Activated CD4-positive, alpha-beta memory T cell treated with anti-CD3 and anti-CD28 coated beads, Interleukin-2, amount 10 ng/mL, durations not matched to agents 7 days and 5 days (primary cell): ENCODE measurements around the gene ALAD. TPM values are rescaled to one million over a fixed set of nuclear protein-coding genes. Genes with fewer than 3 reads are reported as not detected.
"Not testable (repeated sequence)": the region's sequence is repeated elsewhere in the genome, so short reads cannot be mapped to it uniquely, and the experiment has no call there.

Experiments
- CTCF ChIA-PET: fragments of 350-600 bp; sonication (Branson Sonifier 250); formaldehyde crosslinking; loops from one replicate; lab custom pipeline; 2021; ENCODE audit warnings: antibody characterized with exemption, inconsistent platforms; lab: Charles Lee
- POLR2A ChIA-PET: fragments of 350-600 bp; sonication (Branson Sonifier 250); formaldehyde crosslinking; loops from one replicate; lab custom pipeline; 2021; ENCODE audit warnings: antibody characterized with exemption; lab: Charles Lee
- DNase-seq: peaks from one replicate; pipeline ENCODE4 v3.0.0-alpha.2; 2020
- H3K27ac Mint-ChIP-seq: one replicate; pipeline ENCODE4 v1.8.0; 2021; ENCODE audit warnings: mild to moderate bottlenecking, mixed read lengths
- H3K27me3 Mint-ChIP-seq: one replicate; pipeline ENCODE4 v1.8.0; 2021; ENCODE audit warnings: mixed read lengths
- H3K36me3 Mint-ChIP-seq: one replicate; pipeline ENCODE4 v1.8.0; 2021; ENCODE audit warnings: low read depth, mixed read lengths
- H3K4me1 Mint-ChIP-seq: one replicate; pipeline ENCODE4 v1.8.0; 2021; ENCODE audit warnings: mixed read lengths
- H3K4me3 Mint-ChIP-seq: one replicate; pipeline ENCODE4 v1.8.0; 2021; ENCODE audit warnings: mild to moderate bottlenecking, mixed read lengths
- H3K9me3 Mint-ChIP-seq: one replicate; pipeline ENCODE4 v1.8.0; 2021; ENCODE audit warnings: mixed read lengths
- total RNA-seq, 2 experiments: library from RNA; stranded (reverse); gene quantifications; one replicate each; pipeline ENCODE4 v1.2.3, GENCODE V29; 2021

The ALAD gene
- total RNA-seq, 2 experiments from 2014 or later, result 25.1 to 29.0 TPM

DNA sequence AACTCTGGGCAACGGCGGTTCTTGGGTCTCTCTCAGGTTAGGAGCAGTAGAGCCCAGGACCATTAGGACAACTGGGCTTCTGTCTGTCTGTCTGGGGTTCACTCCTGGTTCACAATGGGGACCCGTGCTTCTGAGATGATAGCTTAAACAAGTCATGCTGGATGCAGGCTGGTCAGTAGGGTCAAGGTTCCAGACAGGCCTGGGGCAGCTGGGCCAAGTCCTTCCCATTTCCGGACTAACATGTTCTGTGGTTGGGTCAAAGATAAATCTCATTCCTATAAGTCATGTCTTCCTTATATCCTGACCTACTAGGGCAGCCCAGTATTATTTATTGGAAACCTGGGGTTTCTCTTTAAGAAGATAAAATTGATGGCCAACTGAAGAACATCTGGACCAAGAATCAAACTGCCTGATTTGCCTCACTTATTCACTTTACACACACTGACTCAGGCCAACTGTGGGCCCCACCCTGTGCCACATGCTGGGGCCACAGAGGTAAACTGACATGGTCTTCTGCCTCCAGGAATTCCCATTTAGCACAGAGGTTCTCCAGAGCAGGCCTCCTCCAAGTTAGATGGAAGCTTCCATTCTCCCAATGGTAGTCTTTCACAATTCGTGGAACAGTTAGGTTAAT lies 32.6 kb downstream of the ALAD start:
- ChIA-PET POLR2A (interaction anchor here (1.5 kb wide), 1 partner anchor 8 kb away, joined by 5 read pairs; the partner anchor contains the start of gene HDHD3), CTCF (interaction anchor here (0.7 to 1.0 kb wide), 2 partner anchors 20 to 218 kb away, joined by 3 to 4 read pairs; partner anchors contain the start of gene SLC31A2)
- H3K27me3 Mint-ChIP-seq, result no peaks in the 10 kb centered on the region
- peaks cover 9% of the 10 kb centered on the region for H3K36me3 Mint-ChIP-seq
- DNase-seq, result no peak
- H3K27ac Mint-ChIP-seq, result no peak overlapping the region
- no peaks in the 10 kb centered on the region for H3K9me3 Mint-ChIP-seq
- no peaks in the 10 kb centered on the region for H3K4me1 Mint-ChIP-seq
- no peak overlapping the region for H3K4me3 Mint-ChIP-seq

DNA sequence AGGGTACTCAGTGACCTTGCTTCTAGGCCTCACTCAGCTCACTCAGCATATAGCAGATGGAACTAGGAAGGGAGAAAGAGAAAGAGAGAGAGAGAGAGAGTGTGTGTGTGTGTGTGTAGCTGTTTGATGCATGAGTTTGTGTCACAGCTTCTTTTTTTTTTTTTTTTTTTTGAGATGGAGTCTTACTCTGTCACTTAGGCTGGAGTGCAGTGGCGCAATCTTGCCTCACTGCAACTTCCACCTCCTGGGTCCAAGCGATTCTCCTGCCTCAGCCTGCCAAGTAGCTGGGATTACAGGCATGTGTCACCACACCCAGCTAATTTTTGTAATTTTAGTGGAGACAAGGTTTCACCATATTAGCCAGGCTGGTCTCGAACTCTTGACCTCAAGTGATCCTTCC lies 35.4 kb downstream of the ALAD start:
- CTCF ChIA-PET, result interaction anchor here (0.6 to 1.8 kb wide), 2 partner anchors 15 to 16 kb away, joined by 3 to 4 read pairs; partner anchors contain the start of gene BSPRY
- POLR2A ChIA-PET, H3K4me3 Mint-ChIP-seq, H3K36me3 Mint-ChIP-seq, DNase-seq, H3K27ac Mint-ChIP-seq, H3K4me1 Mint-ChIP-seq, H3K9me3 Mint-ChIP-seq, H3K27me3 Mint-ChIP-seq: not testable (repeated sequence)

- no peak overlapping the region for H3K4me3 Mint-ChIP-seq
- no peaks in the 10 kb centered on the region for H3K36me3 Mint-ChIP-seq
- no peaks in the 10 kb centered on the region for H3K27me3 Mint-ChIP-seq
- H3K9me3 Mint-ChIP-seq, result no peaks in the 10 kb centered on the region
- POLR2A ChIA-PET, result no interaction called here
- no peak for DNase-seq
- CTCF ChIA-PET, result interaction anchor here (0.5 to 1.8 kb wide), 5 partner anchors 12 to 90 kb away, joined by 3 to 5 read pairs (median 3); partner anchors contain the start of gene BSPRY
- H3K27ac Mint-ChIP-seq, result no peak overlapping the region
- H3K4me1 Mint-ChIP-seq, result peaks cover 3% of the 10 kb centered on the region
Measured at GRCh38 chr9:113364951-113365350, 36.1 kb downstream of the ALAD start.

GRCh38 chr9:113363336-113363735 lies 37.7 kb downstream of the ALAD start:
- no peak for DNase-seq
- Mint-ChIP-seq H3K4me3 (no peak overlapping the region), H3K27me3 (no peaks in the 10 kb centered on the region), H3K9me3 (no peaks in the 10 kb centered on the region), H3K36me3 (no peaks in the 10 kb centered on the region), H3K27ac (no peak overlapping the region), H3K4me1 (peaks cover 3% of the 10 kb centered on the region)
- ChIA-PET POLR2A (interaction anchor here (0.6 kb wide), 1 partner anchor 11 kb away, joined by 3 read pairs; no protein-coding TSS in a partner anchor), CTCF (interaction anchor here (0.6 kb wide), 1 partner anchor 293 kb away, joined by 3 read pairs; no protein-coding TSS in a partner anchor)

DNA sequence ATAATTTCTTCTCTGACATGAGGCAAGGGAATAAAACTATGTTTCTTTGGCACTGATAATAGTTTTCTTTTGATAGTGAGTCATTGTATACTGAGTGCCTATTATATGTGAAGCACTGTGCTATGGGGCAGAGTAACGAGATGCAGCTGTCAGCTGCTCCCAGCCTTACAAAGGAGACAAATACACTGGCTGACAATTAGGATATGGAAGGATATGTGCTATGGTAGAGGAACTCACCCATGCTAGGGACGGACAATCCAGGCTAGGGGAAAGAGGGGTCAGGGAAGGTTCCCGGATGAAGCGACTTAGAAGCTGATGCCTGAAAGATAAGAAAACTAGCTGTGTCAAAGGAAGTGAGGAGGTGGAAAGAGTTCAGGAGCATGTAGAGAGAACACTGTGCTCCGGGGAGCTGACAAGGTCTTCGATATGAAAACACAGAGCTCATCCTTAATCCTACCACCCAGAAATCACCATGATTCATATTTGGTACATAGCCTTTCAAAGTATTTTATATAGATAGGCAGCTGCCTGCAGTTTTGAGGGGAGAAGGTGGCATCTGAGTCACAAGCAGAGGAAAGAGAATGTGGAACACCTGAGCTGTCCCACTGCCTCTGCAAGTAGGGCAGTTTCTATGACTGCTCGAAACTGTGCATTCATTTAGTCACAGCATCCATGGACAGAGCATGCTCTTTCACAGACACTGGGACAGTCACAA lies 39.6 kb downstream of the ALAD start:
- no peak overlapping the region for H3K27ac Mint-ChIP-seq
- POLR2A ChIA-PET, result interaction anchor here (1.5 kb wide), 1 partner anchor 12 kb away, joined by 5 read pairs; the partner anchor contains the start of gene BSPRY
- no peaks in the 10 kb centered on the region for H3K27me3 Mint-ChIP-seq
- no peak for DNase-seq
- CTCF ChIA-PET, result interaction anchor here (1.1 kb wide), 1 partner anchor 20 kb away, joined by 3 read pairs; no protein-coding TSS in a partner anchor
- H3K36me3 Mint-ChIP-seq, result no peaks in the 10 kb centered on the region
- H3K9me3 Mint-ChIP-seq, result no peaks in the 10 kb centered on the region
- H3K4me3 Mint-ChIP-seq, result no peak overlapping the region
- peaks cover 3% of the 10 kb centered on the region for H3K4me1 Mint-ChIP-seq

DNA sequence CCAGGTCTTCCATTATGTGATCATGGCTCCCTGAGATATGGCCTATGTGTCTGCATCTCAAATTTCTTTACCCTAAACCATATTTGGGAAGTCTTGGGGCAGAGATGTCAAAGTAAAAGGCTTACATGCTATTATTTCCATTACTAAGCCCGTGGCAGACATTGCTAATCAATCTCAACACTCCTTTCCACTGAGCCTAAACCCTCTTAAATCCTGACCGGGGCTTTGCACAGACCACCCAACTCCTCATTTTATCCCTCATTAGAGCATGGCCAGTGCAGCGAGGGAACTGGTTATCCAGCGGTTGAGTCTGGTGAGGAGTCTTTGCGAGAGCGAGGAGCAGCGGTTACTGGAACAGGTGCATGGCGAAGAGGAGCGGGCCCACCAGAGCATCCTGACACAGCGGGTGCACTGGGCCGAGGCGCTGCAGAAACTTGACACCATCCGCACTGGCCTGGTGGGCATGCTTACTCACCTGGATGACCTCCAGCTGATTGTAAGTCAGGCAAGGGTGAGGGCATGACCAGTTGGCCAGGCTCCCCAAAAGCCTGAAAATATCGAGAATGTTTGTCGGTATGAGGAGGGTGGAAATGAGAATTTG lies 40.7 kb downstream of the ALAD start:
- no peaks in the 10 kb centered on the region for H3K27me3 Mint-ChIP-seq

GRCh38 chr9:113359385-113359784 lies 41.7 kb downstream of the ALAD start:
- ChIA-PET CTCF (interaction anchor here (1.1 kb wide), 1 partner anchor 11 kb away, joined by 4 read pairs; the partner anchor contains the start of gene BSPRY), POLR2A (no interaction called here)
- Mint-ChIP-seq H3K4me3 (no peak overlapping the region), H3K9me3 (no peaks in the 10 kb centered on the region), H3K4me1 (peaks cover 3% of the 10 kb centered on the region), H3K27ac (no peak overlapping the region), H3K36me3 (no peaks in the 10 kb centered on the region), H3K27me3 (no peaks in the 10 kb centered on the region)
- no peak for DNase-seq

More for the DNA sequence above, 40.7 kb downstream of the ALAD start:
- no peaks in the 10 kb centered on the region for H3K36me3 Mint-ChIP-seq
- DNase-seq, result no peak
- no peak overlapping the region for H3K4me3 Mint-ChIP-seq
- POLR2A ChIA-PET, result interaction anchor here (1.5 kb wide), 1 partner anchor 10 kb away, joined by 5 read pairs; the partner anchor contains the start of gene BSPRY
- H3K27ac Mint-ChIP-seq, result no peak overlapping the region
- H3K9me3 Mint-ChIP-seq, result no peaks in the 10 kb centered on the region
- peaks cover 3% of the 10 kb centered on the region for H3K4me1 Mint-ChIP-seq
- CTCF ChIA-PET, result no interaction called here

DNA sequence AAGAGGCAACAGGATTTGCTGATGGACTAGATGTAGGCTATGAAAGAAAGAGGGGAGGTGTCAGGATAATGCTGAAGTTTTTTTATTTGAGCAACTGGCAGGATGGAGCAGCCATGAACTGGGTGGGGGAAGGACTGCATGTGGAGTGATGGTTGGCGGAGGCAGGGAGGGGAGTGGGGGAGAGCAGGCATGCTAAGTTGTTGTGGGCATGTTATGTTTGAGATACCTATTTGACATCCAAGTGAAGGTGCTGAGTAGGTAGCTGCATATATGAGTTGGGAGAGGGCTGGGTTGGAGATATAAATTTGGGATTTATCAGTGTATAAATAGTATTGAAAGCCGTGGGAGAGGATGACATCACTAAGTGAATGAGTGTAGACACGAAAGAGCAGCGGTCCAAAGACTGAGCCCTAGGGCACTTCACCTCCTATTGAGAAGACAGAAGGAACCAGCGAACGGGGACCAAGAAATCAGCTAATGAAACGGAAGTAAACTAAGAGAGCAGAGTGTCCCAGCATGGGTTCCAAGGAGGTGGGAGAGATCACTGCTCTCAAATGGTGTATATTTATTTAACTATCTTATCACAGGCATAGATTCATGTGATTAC lies 44.3 kb downstream of the ALAD start:
- CTCF ChIA-PET, result interaction anchor here (1.4 kb wide), 1 partner anchor 45 kb away, joined by 4 read pairs; the partner anchor contains the start of gene ALAD
- Mint-ChIP-seq H3K9me3 (no peaks in the 10 kb centered on the region), H3K4me1 (peaks cover 12% of the 10 kb centered on the region), H3K27ac (no peak overlapping the region), H3K4me3 (no peak overlapping the region), H3K36me3 (peaks cover 3% of the 10 kb centered on the region), H3K27me3 (peaks cover 8% of the 10 kb centered on the region)
- DNase-seq, result no peak
- POLR2A ChIA-PET, result no interaction called here

- DNase-seq, result no peak
- peaks cover 23% of the 10 kb centered on the region for H3K4me1 Mint-ChIP-seq
- no peaks in the 10 kb centered on the region for H3K9me3 Mint-ChIP-seq
- H3K4me3 Mint-ChIP-seq, result no peak overlapping the region
- H3K27me3 Mint-ChIP-seq, result peaks cover 11% of the 10 kb centered on the region
- ChIA-PET CTCF (interaction anchor here (1.0 kb wide), 1 partner anchor 46 kb away, joined by 3 read pairs; the partner anchor contains the start of gene ALAD), POLR2A (no interaction called here)
- peaks cover 3% of the 10 kb centered on the region for H3K36me3 Mint-ChIP-seq
- no peak overlapping the region for H3K27ac Mint-ChIP-seq
Measured at GRCh38 chr9:113355040-113355596, 46.0 kb downstream of the ALAD start.

DNA sequence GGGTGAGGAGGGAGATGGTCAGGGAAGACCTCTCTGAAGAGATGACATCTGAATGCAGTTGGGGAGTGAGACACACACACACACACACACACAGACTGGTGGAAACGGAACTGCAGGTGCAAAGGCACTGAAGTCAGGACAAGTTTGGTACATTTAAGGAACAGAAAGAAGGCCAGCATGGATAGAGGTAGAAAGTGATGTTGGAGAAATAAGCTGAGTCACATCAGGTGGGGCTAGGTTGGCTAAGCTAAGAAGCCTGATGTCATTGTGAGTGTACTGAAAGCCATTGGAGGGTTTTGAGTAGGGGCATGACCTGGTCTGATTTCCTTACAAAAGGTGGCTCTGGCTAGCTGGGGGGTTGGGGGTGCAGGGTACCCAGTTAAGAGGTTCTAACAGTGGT lies 48.7 kb downstream of the ALAD start:
- CTCF ChIA-PET, result interaction anchor here (1.0 to 5.9 kb wide), 4 partner anchors 12 to 58 kb away, joined by 3 to 42 read pairs (median 20); partner anchors contain the start of genes ALAD, C9orf43, POLE3 and WDR31
- peaks cover 3% of the 10 kb centered on the region for H3K36me3 Mint-ChIP-seq
- H3K4me1 Mint-ChIP-seq, result peaks cover 38% of the 10 kb centered on the region
- H3K9me3 Mint-ChIP-seq, result no peaks in the 10 kb centered on the region
- POLR2A ChIA-PET, result interaction anchor here (0.6 kb wide), 1 partner anchor 11 kb away, joined by 3 read pairs; no protein-coding TSS in a partner anchor
- H3K27me3 Mint-ChIP-seq, result peaks cover 11% of the 10 kb centered on the region
- no peak overlapping the region for H3K4me3 Mint-ChIP-seq
- no peak for DNase-seq
- no peak overlapping the region for H3K27ac Mint-ChIP-seq

DNA sequence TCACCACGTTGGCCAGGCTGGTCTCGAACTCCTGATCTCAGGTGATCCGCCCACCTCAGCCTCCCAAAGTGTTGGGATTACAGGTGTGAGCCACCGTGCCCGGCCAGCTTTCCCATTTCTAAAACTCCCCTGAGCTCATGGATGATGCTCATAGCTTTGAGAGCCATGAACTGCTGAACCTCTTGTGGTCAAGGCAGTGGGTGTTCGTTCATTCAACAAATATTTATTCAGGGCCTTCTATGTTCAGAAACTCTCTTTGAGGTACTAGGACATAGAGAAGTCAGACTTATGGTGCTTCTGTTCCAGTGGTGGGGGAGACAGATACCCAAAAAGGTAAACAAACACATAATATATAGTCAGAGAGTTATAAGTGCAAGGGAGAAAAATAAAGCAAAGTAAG lies 49.1 kb downstream of the ALAD start:
- ChIA-PET CTCF (interaction anchor here (0.5 to 5.9 kb wide), 4 partner anchors 12 to 183 kb away, joined by 3 to 42 read pairs (median 20); partner anchors contain the start of genes ALAD, C9orf43, POLE3 and WDR31), POLR2A (interaction anchor here (0.6 to 3.2 kb wide), 3 partner anchors 11 to 59 kb away, joined by 3 to 29 read pairs (median 10); partner anchors contain the start of genes C9orf43, HDHD3 and POLE3)
- Mint-ChIP-seq H3K27ac (no peak overlapping the region), H3K9me3 (no peaks in the 10 kb centered on the region), H3K4me3 (no peak overlapping the region), H3K4me1 (peaks cover 41% of the 10 kb centered on the region), H3K27me3 (peaks cover 11% of the 10 kb centered on the region), H3K36me3 (peaks cover 3% of the 10 kb centered on the region)
- no peak for DNase-seq
